ENCODE data around the gene NLRP9. TPM values are rescaled to one million over a fixed set of nuclear protein-coding genes. Genes with fewer than 3 reads are reported as not detected.

The NLRP9 gene
- total RNA-seq, 1 experiment from 2014 or later = 0.02 TPM

DNA sequence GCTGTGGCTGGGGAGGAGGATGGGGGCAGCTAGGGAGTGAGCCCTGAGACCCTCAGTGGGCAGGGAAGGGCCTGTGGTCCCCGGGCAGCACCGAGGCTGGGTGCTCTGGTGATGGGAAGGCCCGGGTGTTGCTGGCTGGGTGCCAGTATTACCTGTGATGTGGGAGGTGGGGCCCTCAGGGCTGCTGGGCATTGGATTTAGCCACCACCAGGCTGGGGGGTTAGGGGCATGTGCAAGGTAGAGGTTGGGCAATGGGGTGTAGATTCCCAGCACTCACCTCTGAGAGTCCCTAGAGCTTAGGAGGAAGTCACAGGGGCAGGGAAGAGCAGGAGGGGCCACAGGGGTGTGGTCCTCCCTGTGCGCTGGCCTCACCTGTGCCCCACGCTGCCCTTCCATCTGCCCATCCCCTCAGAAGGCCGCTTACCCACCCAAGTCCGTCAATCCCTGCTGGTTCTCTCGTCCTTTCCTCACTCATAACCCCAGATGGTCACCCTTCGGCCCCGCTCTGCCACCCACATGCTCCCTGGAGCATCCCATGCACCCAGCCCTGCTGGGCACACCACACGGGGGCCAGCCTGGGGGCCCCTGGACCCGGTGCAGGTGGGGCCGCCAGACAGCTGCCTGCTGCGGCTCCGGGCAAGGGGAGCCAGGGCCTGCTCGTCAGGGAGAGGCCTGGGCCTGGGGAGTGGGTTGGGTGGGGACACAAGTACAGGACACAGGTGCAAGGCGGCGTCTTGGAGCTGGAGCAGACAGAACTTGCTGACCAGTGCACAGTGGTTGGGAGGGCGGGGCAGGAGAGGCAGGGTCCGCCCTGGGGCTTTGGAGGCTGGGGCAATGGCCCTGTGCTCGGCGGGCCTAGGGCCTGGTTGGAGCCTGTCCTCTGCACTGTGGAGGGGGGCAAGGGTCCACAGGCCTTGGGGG, 50.7 kb downstream of the NLRP9 start:
- no peak for DNase-seq
- H3K4me3 ChIP-seq = no peak overlapping the region
- no peaks in the 10 kb centered on the region for H3K27me3 ChIP-seq
- peaks cover 12% of the 10 kb centered on the region for H3K4me1 ChIP-seq
- no peaks in the 10 kb centered on the region for H3K9me3 ChIP-seq (replicated peaks)
- H3K36me3 ChIP-seq = peaks cover 30% of the 10 kb centered on the region
- no peak overlapping the region for H3K27ac ChIP-seq

DNA sequence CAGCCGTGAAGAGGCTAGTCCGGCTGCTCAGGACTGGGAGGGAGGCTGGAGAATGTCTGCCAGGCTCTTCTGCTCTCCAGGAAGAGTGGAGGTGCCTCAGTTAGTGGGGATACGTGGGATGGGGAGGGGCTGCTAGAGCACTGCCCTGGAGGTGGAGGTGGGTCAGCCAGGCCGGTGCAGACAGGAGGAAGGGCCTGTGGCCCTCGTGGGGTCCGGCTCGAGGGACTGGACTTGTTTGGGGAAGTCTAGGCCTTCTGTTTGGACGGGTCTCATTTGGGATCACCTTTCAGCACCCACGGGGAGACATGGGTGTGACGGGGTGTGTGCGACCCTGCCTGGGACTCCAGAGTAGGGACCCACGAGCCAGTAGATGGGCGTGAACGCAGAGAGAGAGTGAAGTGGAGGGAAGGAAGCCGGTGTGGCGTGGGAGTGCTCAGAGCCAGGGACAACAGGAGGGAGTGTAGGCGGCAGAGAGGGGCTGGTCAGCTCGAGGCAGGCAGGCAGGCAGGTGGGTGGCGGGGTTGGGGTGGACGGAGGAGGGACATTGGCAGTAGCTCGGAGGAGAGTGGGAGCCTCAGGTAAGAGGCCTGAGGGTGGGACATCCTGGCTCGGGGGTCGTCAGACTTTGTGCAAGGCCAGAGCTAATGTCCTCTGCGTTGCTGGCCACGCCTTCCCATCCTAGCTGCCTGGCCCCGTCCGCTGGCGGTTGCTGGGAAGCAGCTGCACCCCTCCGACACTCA, 51.7 kb downstream of the NLRP9 start:
- Histone ChIP-seq H3K9me3 (replicated peaks) (no peaks in the 10 kb centered on the region), H3K4me3 (no peak overlapping the region), H3K27me3 (no peaks in the 10 kb centered on the region), H3K4me1 (peaks cover 12% of the 10 kb centered on the region), H3K36me3 (peaks cover 33% of the 10 kb centered on the region), H3K27ac (no peak overlapping the region)
- DNase-seq = no peak

DNA sequence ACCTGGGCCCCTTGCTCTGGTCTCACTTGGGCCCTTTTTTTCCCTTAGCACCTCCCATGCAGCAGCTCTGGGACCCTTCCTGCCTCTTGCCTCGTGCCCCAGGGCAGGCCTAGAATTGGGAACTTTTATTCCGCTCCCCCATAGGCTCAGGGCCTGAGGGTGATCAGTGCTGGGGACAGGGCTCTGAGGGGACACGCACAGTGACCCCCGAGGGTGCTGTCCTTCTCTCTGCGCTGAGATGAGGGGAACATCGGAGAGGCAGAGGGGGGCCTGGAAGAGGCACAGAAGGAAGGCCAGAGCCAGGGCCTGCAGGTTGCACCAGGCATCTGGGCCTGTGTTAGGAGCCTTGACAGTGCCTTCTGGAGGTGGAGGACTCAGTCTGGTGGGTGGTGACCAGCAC, 52.4 kb downstream of the NLRP9 start:
- H3K27me3 ChIP-seq = no peaks in the 10 kb centered on the region
- no peak for DNase-seq
- peaks cover 35% of the 10 kb centered on the region for H3K36me3 ChIP-seq
- no peak overlapping the region for H3K27ac ChIP-seq
- H3K4me3 ChIP-seq = no peak overlapping the region
- peaks cover 12% of the 10 kb centered on the region for H3K4me1 ChIP-seq
- no peaks in the 10 kb centered on the region for H3K9me3 ChIP-seq (replicated peaks)

DNA sequence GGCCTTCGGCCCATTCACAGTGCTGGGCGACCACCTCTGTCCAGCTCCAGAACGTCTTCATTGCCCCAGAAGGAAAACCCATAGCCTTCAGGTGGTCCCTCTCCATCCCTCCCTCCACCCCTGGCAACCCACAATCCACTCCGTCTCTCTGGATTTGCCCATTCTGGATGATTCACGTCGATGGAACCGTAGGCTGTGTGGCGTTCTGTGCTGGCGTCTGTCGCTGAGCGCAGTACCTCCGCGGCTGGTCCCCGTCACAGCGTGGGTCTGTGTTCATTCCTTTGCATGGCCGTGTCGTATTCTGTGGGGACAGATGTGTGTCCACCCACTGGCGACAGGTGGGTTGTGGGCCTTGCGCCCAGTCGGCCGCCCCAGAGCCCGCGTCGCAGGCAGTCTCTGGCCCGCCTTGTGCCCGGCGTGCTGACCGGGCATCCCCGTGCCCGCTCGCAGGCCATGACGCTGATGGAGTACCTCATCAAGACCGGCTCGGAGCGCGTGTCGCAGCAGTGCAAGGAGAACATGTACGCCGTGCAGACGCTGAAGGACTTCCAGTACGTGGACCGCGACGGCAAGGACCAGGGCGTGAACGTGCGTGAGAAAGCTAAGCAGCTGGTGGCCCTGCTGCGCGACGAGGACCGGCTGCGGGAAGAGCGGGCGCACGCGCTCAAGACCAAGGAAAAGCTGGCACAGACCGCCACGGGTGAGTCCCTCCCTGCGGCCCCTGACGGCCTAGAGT, 53.1 kb downstream of the NLRP9 start:
- Histone ChIP-seq H3K27ac (no peak overlapping the region), H3K4me1 (peaks cover 12% of the 10 kb centered on the region), H3K27me3 (no peaks in the 10 kb centered on the region), H3K4me3 (no peak overlapping the region), H3K36me3 (peaks cover 31% of the 10 kb centered on the region), H3K9me3 (replicated peaks) (no peaks in the 10 kb centered on the region)
- no peak for DNase-seq

DNA sequence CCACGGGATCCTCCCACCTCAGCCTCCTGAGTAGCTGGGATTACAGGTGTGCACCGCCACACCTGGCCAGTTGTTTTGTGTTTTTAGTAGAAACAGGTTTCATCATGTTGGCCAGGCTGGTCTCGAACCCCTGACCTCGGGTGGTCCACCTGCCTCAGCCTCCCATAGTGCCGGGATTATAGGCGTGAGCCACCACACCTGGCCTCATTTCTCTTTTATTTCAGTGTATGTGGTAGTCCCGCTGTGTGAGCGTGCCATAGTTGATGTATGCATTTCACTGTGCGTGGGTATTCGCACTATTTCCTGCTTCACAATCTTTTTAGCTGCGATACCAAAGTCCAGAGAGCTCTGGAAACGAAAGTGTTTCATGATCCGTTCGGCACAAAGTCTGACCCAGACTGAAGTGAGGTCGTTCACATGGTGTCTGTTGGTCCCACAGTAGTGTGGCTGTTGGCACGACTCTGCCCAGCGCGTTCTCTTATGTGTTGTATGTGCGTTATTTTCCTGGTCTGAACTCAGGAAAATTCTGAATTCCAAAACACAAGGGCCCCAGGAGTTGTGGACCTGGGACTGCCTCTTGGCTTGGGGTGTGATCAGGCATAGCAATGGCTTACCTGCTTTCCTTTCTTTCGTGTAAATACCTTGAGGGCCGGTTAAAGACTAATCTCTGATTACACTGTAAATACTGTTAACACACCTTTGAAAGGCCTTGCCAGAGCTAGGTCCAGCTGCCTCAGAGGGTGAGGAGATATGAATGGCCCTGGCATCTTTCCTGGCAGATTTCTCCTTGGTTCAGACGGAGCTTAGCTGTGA, 54.5 kb downstream of the NLRP9 start:
- Histone ChIP-seq H3K36me3 (peaks cover 22% of the 10 kb centered on the region), H3K4me1 (peaks cover 6% of the 10 kb centered on the region), H3K27me3 (no peaks in the 10 kb centered on the region), H3K27ac (no peak overlapping the region), H3K4me3 (no peak overlapping the region), H3K9me3 (replicated peaks) (no peaks in the 10 kb centered on the region)
- no peak for DNase-seq

DNA sequence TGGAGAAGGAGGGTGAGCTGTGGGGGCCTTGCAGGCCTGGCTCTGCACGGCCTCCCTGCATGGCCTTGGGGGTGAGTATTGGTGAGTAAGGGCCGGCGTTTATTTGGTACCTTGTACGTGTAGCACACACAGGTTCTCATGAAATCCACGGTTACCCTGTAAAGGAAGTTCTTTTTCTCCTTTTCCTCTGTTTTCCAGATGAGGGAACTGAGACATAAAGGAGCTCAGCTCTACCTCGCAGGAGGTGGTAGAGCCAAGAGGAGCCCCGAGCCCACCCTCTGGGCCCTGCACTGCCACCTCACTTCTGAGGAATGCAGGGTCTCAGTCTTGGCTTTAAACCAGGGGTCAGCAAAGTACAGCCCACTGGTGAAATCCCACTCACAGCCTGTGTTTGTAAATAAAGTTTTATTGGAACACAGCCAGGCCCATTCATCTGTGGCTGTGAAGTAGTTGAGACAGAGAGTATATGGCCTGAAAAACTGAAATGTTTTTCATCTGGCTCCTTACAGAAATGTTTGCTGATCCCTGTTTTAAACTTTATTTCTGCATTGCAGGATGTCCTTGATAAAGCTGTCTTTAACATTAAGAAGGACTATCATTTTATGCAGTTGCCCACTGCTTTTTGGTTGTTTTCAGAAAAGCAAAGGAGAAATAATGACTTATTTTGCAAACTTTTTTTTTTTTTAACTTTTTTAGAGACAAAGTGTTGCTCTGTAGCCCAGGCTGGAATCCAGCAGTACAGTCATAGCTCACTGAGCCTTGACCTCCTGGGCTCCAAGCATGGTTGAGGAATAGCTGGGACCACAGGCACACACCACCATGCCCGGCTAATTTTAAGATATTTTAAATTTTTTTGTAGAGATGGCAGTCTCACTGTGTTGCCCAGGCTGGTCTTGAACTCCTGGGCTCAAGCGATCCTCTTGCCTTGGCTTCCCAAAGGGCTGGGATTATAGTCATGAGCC, 56.8 kb downstream of the NLRP9 start:
- Histone ChIP-seq H3K27ac (no peak overlapping the region), H3K27me3 (no peaks in the 10 kb centered on the region), H3K9me3 (replicated peaks) (no peaks in the 10 kb centered on the region), H3K36me3 (peaks cover 22% of the 10 kb centered on the region), H3K4me1 (no peaks in the 10 kb centered on the region), H3K4me3 (no peak overlapping the region)
- DNase-seq = no peak

DNA sequence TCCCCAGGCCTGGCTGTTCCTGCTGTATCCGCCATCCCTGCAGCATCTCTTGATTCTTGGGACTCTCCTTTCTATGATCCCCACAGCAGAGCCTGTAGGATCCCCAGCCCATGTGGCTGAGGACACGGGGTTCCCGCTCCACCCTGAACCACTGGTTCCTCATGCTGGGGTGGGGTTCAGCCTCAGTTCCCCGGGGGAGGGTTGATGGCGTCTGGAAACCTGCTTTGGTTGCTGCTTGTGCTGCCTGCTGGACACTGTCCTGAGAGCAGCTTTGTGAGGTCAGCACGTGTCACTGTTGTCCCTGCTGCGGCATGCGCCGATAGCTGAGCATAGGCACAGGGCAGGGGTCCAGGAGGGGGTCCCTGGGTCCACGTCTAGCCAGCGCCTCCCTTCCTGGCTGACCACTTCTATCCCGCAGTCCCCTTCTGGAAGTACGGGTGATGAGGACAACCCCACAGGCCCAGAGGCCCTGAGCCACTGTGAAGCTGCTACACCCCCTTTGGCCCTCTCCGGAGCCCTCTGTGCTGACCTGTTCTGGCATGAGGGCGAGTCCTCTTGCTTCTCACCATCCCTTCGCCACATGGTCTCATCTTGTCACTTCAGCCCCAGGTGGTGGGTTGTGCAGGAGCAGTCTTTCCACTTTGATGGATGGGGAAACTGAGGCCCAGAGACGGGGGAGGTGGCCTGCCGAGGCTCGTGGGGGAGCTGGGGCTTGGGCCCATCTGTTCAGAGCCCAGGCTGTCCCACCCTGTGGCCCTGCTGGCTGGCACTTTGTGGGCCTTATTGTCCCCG, 57.7 kb downstream of the NLRP9 start:
- H3K9me3 ChIP-seq (replicated peaks) = no peaks in the 10 kb centered on the region
- H3K27ac ChIP-seq = no peak overlapping the region
- H3K4me3 ChIP-seq = no peak overlapping the region
- H3K4me1 ChIP-seq = no peaks in the 10 kb centered on the region
- no peak for DNase-seq
- no peaks in the 10 kb centered on the region for H3K27me3 ChIP-seq
- H3K36me3 ChIP-seq = peaks cover 22% of the 10 kb centered on the region

DNA sequence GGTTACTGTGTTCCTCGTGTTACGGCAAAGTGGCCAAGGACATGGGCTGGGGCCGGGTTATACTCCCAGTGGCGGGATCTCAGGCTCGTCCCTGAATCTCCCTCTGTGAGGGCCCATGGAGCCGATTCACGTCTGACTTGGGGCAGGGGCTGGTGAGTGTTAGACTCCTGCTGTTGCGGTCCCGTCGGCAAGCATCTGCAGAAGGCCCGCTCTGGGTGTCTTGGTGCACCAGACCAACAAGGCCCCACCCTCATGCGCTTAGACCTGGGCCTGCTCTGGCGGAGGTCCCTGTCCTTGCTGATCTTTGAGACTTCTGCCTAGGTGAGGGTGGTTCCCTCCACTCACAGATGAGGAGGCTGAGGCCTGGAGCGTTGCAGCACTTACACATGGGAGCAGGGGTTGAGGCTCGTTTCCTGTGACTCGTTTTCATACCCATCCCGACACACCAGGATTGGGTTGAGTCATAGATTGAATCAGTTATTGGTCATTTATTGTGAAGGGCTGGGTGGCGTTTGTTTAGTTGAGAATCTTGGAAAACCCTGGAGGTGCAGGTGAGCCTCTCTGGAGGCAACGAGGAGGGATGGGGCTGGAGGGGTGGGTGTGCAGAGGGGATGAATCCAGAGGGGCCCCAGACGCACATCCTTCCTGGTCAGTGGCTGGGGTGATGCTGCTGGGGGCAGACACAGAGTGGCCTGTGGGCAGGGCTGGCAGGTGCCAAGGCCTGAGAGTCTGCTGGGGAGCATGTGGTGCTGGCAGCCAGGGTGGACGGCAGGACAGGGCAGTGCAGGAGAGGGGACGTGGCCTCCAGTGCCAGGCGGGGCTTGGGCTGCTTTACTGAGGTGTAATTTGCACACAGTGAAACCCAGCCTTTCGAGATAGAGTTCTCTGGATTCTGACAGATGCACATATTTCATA, 58.6 kb downstream of the NLRP9 start:
- Histone ChIP-seq H3K9me3 (replicated peaks) (no peaks in the 10 kb centered on the region), H3K4me3 (no peak overlapping the region), H3K27ac (no peak overlapping the region), H3K36me3 (peaks cover 19% of the 10 kb centered on the region), H3K4me1 (no peaks in the 10 kb centered on the region), H3K27me3 (no peaks in the 10 kb centered on the region)
- DNase-seq = no peak

DNA sequence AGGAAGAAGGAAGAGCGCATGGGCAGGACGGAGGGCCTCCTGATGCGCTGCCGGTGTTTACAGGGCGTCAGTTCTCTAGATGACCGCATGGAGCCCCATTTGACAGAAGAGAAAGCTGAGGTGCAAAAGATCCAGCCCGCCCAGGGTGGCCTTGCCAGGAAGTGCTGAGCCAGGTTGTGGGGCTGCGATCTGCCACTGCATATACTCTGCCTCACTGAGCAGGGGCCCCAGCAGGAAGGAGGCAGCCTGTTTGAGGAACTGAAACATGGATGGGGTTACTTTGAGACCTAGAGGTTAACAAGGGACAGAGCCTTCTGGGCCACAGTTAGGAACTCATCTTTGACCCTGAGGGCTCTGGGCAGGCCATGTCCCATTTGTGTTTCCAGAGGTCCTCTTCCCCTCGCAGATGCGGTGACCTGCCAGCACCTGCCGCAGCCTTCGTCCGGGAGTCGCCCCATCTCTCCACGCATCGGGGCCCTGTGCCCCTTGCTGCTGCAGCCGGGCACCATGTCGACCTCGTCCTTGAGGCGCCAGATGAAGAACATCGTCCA, 60.0 kb downstream of the NLRP9 start:
- Histone ChIP-seq H3K9me3 (replicated peaks) (no peaks in the 10 kb centered on the region), H3K4me3 (no peak overlapping the region), H3K27me3 (no peaks in the 10 kb centered on the region), H3K27ac (no peak overlapping the region), H3K36me3 (peaks cover 17% of the 10 kb centered on the region), H3K4me1 (no peaks in the 10 kb centered on the region)
- no peak for DNase-seq

DNA sequence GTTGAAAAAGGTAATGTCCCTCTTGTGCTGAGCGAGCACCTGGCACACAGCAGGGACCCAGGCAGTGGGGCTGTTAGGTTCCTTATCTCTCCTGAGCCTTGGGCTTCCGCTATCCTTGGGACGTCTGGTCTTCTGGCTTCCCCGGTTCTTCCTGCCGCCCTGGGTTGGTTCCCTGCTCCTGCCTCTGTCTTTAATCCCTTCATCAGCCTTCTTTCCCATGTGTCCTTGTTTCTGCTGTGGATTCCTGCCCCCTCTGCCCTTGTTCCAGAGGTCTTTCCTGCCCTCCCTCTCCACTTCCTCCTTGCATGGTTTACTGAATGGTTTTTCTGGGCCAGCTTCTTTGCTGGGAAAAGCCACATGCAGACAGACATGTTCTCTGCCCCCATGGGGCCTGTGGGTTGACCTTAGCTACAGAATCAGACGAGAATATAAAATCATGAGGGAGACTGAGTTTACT, 60.6 kb downstream of the NLRP9 start:
- H3K9me3 ChIP-seq (replicated peaks) = no peaks in the 10 kb centered on the region
- peaks cover 11% of the 10 kb centered on the region for H3K36me3 ChIP-seq
- H3K27ac ChIP-seq = no peak overlapping the region
- H3K27me3 ChIP-seq = no peaks in the 10 kb centered on the region
- DNase-seq = no peak
- H3K4me3 ChIP-seq = no peak overlapping the region
- no peaks in the 10 kb centered on the region for H3K4me1 ChIP-seq

DNA sequence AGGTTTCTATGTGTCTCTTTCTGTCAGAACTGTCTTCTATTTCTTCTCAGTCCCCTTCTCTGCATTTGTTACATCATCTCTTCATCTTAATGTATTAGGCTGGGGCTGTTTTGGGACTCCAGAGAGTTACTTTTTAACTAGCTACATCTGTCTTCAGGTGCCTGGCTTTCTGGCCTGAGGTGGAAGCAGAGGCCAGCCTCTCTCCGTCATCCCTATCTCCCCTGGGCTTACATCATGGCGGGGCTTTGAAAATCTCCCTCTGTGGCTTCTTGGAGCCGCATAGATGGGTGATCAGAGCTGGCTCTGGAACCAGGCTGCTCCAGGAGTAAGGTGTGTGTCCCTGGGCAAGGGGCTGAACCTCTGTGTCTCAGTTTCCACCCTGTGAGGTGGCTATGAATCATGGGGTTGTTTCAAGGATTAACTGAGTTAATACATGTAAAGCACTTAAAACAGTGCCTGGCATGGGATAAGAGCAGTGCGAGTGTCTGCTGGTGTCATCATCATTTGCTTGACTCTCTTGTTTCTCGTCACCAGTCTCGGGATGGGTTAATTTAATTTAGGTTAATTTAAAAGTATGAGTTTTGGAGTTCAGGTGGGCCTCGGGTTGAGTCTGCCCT, 61.2 kb downstream of the NLRP9 start:
- Histone ChIP-seq H3K9me3 (replicated peaks) (no peaks in the 10 kb centered on the region), H3K27me3 (no peaks in the 10 kb centered on the region), H3K27ac (no peak overlapping the region), H3K4me1 (peaks cover 3% of the 10 kb centered on the region; the same call in 1 of the 2 replicates), H3K36me3 (peaks cover 10% of the 10 kb centered on the region), H3K4me3 (no peak overlapping the region)
- no peak for DNase-seq

All from SJCRH30 (cell line).